Activated B cell treated with CpG ODN at 0.5 μM for 24 hours (primary cell): ENCODE results near the gene WNK1. TPM values are rescaled to one million over a fixed set of nuclear protein-coding genes. Genes with fewer than 3 reads are reported as not detected.

Source experiments
- ATAC-seq: fragments of 200-7000 bp; cut with Tn5 transposase; one replicate; pipeline ENCODE4 v1.10.0; 2021; ENCODE audit warnings: low read depth, mild to moderate bottlenecking, moderate library complexity
- CTCF ChIA-PET: fragments of 350-600 bp; sonication (Branson Sonifier 250); formaldehyde crosslinking; loops from one replicate; lab custom pipeline; 2021; ENCODE audit warnings: antibody characterized with exemption; lab: Charles Lee
- POLR2A ChIA-PET: fragments of 350-600 bp; sonication (Branson Sonifier 250); formaldehyde crosslinking; loops from one replicate; lab custom pipeline; 2021; ENCODE audit warnings: antibody characterized with exemption; lab: Charles Lee
- DNase-seq: peaks from one replicate; pipeline ENCODE4 v3.0.0; 2022
- H3K27ac Mint-ChIP-seq: one replicate; pipeline ENCODE4 v1.8.0; 2020; ENCODE audit warnings: mixed read lengths
- H3K27me3 Mint-ChIP-seq: one replicate; pipeline ENCODE4 v1.8.0; 2021; ENCODE audit warnings: mixed read lengths
- H3K36me3 Mint-ChIP-seq: one replicate; pipeline ENCODE4 v1.8.0; 2021; ENCODE audit warnings: low read depth, mixed read lengths
- H3K4me1 Mint-ChIP-seq: one replicate; pipeline ENCODE4 v1.8.0; 2021; ENCODE audit warnings: mixed read lengths
- H3K4me3 Mint-ChIP-seq: one replicate; pipeline ENCODE4 v1.8.0; 2020; ENCODE audit warnings: mild to moderate bottlenecking, mixed read lengths
- H3K9me3 Mint-ChIP-seq: one replicate; pipeline ENCODE4 v1.8.0; 2020; ENCODE audit warnings: mixed read lengths
- CTCF ChIP-seq: fragments of 200-600 bp; IDR thresholded peaks from one replicate; pipeline ENCODE4 v1.8.0; 2022; ENCODE audit warnings: antibody characterized with exemption, mild to moderate bottlenecking
- intact Hi-C: fragments of 100-400 bp; cut with micrococcal nuclease; formaldehyde crosslinking; loops from one replicate; pipeline ENCODE4 v1.15.1; 2024
- total RNA-seq: library from RNA; stranded (reverse); gene quantifications from 2 replicates; pipeline ENCODE4 v1.2.3, GENCODE V29; 2022

Gene WNK1
- total RNA-seq, 1 donor from 2014 or later = 155 TPM

GRCh38 chr12:759628-760027, 7.2 kb downstream of the WNK1 start:
- peaks cover 66% of the 10 kb centered on the region for H3K4me1 Mint-ChIP-seq
- POLR2A ChIA-PET = interaction anchor here (0.6 to 1.0 kb wide), 2 partner anchors 13 to 50 kb away, joined by 3 to 6 read pairs; no protein-coding TSS in a partner anchor

GRCh38 chr12:761256-761655, 8.9 kb downstream of the WNK1 start:
- H3K4me1 Mint-ChIP-seq = peaks cover 60% of the 10 kb centered on the region
- no peak overlapping the region for H3K4me3 Mint-ChIP-seq
- ChIA-PET CTCF (interaction anchor here (0.6 to 0.7 kb wide), 2 partner anchors 54 to 85 kb away, joined by 3 read pairs; no protein-coding TSS in a partner anchor), POLR2A (no interaction called here)
- H3K9me3 Mint-ChIP-seq = no peaks in the 10 kb centered on the region
- intact Hi-C loops = no loop called here
- no peak for ATAC-seq
- no peak for DNase-seq
- H3K27me3 Mint-ChIP-seq = no peaks in the 10 kb centered on the region
- no peak for TF ChIP-seq CTCF
- H3K27ac Mint-ChIP-seq = no peak overlapping the region
- peaks cover 27% of the 10 kb centered on the region for H3K36me3 Mint-ChIP-seq

More at GRCh38 chr12:759628-760027, 7.2 kb downstream of the WNK1 start:
- CTCF ChIA-PET = interaction anchor here (1.2 kb wide), 1 partner anchor 10 kb away, joined by 5 read pairs; no protein-coding TSS in a partner anchor
- no peak for TF ChIP-seq CTCF
- Mint-ChIP-seq H3K27ac (no peak overlapping the region), H3K27me3 (no peaks in the 10 kb centered on the region), H3K4me3 (no peak overlapping the region), H3K9me3 (no peaks in the 10 kb centered on the region), H3K36me3 (peaks cover 34% of the 10 kb centered on the region)
- ATAC-seq (no peak), DNase-seq (no peak)
- intact Hi-C loops = no loop called here

- no peak for TF ChIP-seq CTCF
- no peak for ATAC-seq
- intact Hi-C loops = no loop called here
- Mint-ChIP-seq H3K36me3 (peaks cover 20% of the 10 kb centered on the region), H3K27me3 (no peaks in the 10 kb centered on the region), H3K27ac (no peak overlapping the region), H3K4me3 (no peak overlapping the region), H3K4me1 (peaks cover 68% of the 10 kb centered on the region), H3K9me3 (no peaks in the 10 kb centered on the region)
- no peak for DNase-seq
- CTCF ChIA-PET = no interaction called here
- POLR2A ChIA-PET = interaction anchor here (0.6 to 1.3 kb wide), 3 partner anchors 9 to 25 kb away, joined by 3 to 7 read pairs (median 4); partner anchors contain the start of gene WNK1
Observed at GRCh38 chr12:765840-766239, 13.5 kb downstream of the WNK1 start.

- Mint-ChIP-seq H3K4me3 (no peak overlapping the region), H3K36me3 (peaks cover 10% of the 10 kb centered on the region), H3K27me3 (no peaks in the 10 kb centered on the region), H3K9me3 (no peaks in the 10 kb centered on the region), H3K27ac (no peak overlapping the region), H3K4me1 (peaks cover 59% of the 10 kb centered on the region)
- ATAC-seq (no peak), DNase-seq (no peak)
- TF ChIP-seq CTCF = no peak
- CTCF ChIA-PET = no interaction called here
- POLR2A ChIA-PET = interaction anchor here (0.7 kb wide), 2 partner anchors 16 to 25 kb away, joined by 3 to 4 read pairs; no protein-coding TSS in a partner anchor
- intact Hi-C loops = loop anchor here (2.0 kb wide), 1 partner anchor 14 kb away; no protein-coding TSS in a partner anchor
Observed at GRCh38 chr12:768434-768833, 16.1 kb downstream of the WNK1 start.

GRCh38 chr12:770479-770878, 18.1 kb downstream of the WNK1 start:
- POLR2A ChIA-PET = no interaction called here
- Mint-ChIP-seq H3K27ac (no peak overlapping the region), H3K4me1 (peaks cover 67% of the 10 kb centered on the region), H3K27me3 (no peaks in the 10 kb centered on the region), H3K36me3 (peaks cover 4% of the 10 kb centered on the region), H3K9me3 (no peaks in the 10 kb centered on the region), H3K4me3 (no peak overlapping the region)
- ATAC-seq (no peak), DNase-seq (no peak)
- CTCF ChIA-PET = interaction anchor here (1.3 kb wide), 1 partner anchor 47 kb away, joined by 4 read pairs; no protein-coding TSS in a partner anchor
- intact Hi-C loops = no loop called here
- TF ChIP-seq CTCF = no peak
